ENCODE data around the gene SPHKAP.
A peak's percentile ranks its signal among the peaks of the same experiment; 100 is the strongest.

The SPHKAP gene

DNA sequence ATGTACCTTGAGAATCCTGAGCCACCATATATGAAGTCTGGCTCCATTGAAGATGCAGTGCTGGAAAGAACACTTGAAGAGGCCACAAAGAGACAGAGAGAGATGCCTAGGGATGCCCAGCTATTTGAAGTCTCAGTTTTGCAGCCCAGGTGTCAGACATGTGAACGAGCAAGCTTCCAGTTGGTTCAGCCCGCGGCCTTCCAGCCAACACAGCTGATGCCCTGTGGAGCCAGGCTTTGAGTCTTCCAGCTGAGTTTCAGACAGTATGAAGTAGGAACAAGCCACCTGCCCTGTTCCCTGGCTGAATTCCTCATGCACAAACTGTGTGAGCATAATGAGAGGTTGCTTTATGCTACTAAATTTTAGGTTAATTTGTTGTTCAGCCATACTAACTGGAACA is 108.8 kb downstream of the SPHKAP start:
- TF ChIP-seq, protein P1, sequence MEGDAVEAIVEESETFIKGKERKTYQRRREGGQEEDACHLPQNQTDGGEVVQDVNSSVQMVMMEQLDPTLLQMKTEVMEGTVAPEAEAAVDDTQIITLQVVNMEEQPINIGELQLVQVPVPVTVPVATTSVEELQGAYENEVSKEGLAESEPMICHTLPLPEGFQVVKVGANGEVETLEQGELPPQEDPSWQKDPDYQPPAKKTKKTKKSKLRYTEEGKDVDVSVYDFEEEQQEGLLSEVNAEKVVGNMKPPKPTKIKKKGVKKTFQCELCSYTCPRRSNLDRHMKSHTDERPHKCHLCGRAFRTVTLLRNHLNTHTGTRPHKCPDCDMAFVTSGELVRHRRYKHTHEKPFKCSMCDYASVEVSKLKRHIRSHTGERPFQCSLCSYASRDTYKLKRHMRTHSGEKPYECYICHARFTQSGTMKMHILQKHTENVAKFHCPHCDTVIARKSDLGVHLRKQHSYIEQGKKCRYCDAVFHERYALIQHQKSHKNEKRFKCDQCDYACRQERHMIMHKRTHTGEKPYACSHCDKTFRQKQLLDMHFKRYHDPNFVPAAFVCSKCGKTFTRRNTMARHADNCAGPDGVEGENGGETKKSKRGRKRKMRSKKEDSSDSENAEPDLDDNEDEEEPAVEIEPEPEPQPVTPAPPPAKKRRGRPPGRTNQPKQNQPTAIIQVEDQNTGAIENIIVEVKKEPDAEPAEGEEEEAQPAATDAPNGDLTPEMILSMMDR (IDR thresholded peaks at IDR 0.05; ENCODE audit: insufficient read depth, low read depth, low read length, missing control alignments): no peak
- no peak overlapping the region for H3K4me3 ChIP-seq (ENCODE audit: low read length)
- no peak for DNase-seq (ENCODE audit: low read depth)

DNA sequence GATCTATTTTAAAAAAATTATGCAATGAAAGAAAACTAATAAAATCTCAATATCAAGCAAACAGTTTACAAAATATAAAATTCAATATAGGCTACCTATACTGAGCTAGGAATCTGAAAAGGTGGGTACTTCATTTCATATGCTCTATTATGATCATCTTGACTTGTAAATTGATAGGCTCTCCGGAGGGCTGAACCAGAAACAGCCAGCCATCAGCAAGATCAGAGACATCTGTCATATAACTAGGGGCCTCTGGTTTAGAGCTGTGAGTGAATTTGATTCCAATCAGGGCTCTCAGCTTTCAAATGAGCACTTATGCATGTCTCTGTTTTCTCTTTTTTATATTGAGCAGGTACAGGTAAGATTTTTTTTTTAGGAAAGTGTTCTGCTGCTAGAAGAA is 114.2 kb downstream of the SPHKAP start:
- TF ChIP-seq, protein P1 (IDR thresholded peaks at IDR 0.05; ENCODE audit: insufficient read depth, low read depth, low read length, missing control alignments): no peak
- DNase-seq (ENCODE audit: low read depth): no peak
- H3K4me3 ChIP-seq (ENCODE audit: low read length): no peak overlapping the region

DNA sequence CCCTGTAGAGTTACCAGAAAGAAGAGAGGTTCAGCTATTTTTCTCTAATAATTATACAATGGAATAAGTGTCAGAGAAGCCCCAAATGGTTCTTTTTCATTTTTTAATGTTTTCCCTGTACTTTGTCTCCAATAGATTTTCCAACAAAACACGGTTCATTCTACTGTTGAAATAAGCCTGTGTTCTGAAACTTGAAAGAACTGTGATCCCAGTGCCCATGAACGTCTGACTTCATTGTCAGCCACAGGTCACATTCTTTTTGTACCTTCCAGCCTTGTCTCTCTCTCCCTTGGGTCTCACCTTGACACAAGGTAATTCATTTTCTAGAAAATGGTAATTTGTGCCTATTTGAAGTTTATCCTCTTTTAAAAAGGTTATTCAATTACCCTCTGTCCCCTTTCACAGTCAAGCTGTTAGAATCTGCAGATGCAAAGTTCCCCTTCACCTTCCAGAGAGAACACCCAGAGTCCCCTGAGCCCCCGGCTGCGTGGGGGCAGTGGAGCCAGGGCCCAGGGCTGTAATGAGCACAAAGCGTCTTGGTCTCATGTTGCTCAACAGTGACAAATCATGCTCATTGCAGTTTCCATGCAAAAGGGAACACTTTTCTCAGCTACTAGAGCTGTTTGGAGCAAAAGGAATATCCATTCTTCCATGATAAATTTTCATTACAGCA is 115.2 kb downstream of the SPHKAP start:
- no peak for DNase-seq (ENCODE audit: low read depth)
- TF ChIP-seq, protein P1 (IDR thresholded peaks at IDR 0.05; ENCODE audit: insufficient read depth, low read depth, low read length, missing control alignments): no peak

DNA sequence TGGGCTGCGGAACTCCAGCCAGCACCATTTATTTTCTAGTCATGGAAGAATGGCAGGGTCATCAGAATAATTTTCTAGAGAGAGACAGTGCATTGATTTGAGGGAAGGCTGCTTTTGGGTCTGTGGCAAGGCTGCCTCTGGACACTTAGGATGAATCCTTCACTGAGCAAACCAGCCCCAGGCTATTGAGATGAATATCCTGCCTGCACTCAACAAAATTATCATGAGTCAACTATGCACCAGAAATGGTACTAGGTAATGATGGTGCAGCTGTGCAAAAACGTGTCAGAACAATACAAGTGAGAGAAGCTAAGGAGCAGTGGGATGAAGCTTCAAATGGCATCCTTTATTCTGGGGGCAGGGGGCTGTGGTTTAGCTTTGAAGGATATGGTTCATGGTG is 115.8 kb downstream of the SPHKAP start:
- H3K4me3 ChIP-seq (ENCODE audit: low read length): no peak overlapping the region
- DNase-seq (ENCODE audit: low read depth): peak; percentile 58
- TF ChIP-seq, protein P1 (IDR thresholded peaks at IDR 0.05; ENCODE audit: insufficient read depth, low read depth, low read length, missing control alignments): no peak

More for the DNA sequence above, 115.2 kb downstream of the SPHKAP start:
- H3K4me3 ChIP-seq (ENCODE audit: low read length): no peak overlapping the region

DNA sequence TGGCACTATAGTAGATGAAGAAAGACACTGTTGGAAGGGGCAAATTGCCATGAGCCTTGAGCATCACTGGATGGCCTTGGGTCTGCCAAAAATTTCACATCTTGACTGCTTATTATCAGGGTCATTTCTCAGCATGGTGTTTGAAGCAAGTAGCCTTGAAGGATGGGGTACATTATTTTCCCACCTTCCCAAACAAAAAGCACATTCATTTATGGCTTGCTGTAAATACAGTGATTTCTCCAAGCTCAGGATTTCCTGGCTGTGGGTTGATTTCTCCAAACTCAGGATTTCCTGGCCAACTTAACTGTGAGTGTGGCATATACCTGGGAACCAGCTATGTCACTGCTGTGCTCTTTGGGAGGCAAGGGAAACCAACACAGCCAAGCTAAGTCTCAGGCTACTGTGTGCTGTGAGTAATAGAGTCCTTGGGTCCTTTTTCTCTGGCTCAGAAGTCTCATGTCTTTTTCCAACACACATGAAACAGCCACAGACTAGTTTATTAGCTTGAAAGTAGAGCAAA is 116.6 kb downstream of the SPHKAP start:
- no peak overlapping the region for H3K4me3 ChIP-seq (ENCODE audit: low read length)
- no peak for DNase-seq (ENCODE audit: low read depth)
- TF ChIP-seq, protein P1 (IDR thresholded peaks at IDR 0.05; ENCODE audit: insufficient read depth, low read depth, low read length, missing control alignments): no peak

DNA sequence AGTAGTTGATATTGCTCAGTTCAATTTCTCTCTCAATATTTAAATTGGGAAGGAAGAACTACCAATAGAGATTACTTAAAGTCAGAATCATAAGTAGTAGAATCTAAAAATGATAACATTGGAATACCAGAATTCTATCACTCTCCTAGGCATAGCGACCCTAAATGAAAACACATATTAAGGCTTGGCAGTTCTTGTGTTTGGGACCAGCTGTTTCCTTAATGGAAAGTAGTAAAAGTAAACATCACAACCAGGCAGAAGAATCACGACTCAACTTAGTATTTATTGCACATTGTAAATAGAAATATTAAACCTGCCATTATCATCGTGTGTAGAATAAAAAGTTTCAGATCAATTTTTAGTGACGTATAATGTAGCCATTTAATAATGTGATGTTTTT is 117.5 kb downstream of the SPHKAP start:
- TF ChIP-seq, protein P1 (IDR thresholded peaks at IDR 0.05; ENCODE audit: insufficient read depth, low read depth, low read length, missing control alignments): no peak
- DNase-seq (ENCODE audit: low read depth): no peak

DNA sequence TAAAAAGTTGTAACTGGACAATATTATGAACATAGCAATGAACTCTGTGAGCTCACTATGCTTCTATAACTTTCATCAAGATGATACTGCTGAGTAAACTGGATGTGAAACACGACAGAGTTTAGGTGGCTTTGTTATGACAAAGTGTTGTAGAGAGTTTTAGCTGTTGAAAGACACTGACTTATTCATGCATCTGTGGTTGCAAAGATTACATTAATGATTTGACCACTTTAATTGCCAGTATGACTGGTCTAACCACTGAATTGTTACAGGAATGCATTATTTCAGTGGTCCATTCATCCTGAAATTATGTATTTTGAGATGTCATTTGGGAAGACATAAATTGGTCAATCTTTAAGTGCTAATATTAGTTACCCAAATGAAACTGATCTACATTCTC is 117.9 kb downstream of the SPHKAP start:
- no peak overlapping the region for H3K4me3 ChIP-seq (ENCODE audit: low read length)
- DNase-seq (ENCODE audit: low read depth): no peak
- TF ChIP-seq, protein P1 (IDR thresholded peaks at IDR 0.05; ENCODE audit: insufficient read depth, low read depth, low read length, missing control alignments): no peak

More for the DNA sequence above, 117.5 kb downstream of the SPHKAP start:
- no peak overlapping the region for H3K4me3 ChIP-seq (ENCODE audit: low read length)

Data from epithelial cell of esophagus (primary cell).